COR-L47 (cell line): Measurements from ENCODE around the gene TAF1D.

Experiments
- DNase-seq: peaks from one replicate; lab custom pipeline; 2025; lab: John Stamatoyannopoulos, UW

TAF1D gene

GRCh38 chr11:93720522-93720921 lies 20.8 kb downstream of the TAF1D start:
- no peak for DNase-seq

GRCh38 chr11:93719310-93719709 lies 22.0 kb downstream of the TAF1D start:
- DNase-seq: no peak

- DNase-seq: no peak
Measured at GRCh38 chr11:93718057-93718563, 23.2 kb downstream of the TAF1D start.

- DNase-seq: no peak
Measured at GRCh38 chr11:93717501-93717900, 23.8 kb downstream of the TAF1D start.

- DNase-seq: no peak
Measured at GRCh38 chr11:93715797-93716396, 25.4 kb downstream of the TAF1D start.

GRCh38 chr11:93712678-93713077 lies 28.6 kb downstream of the TAF1D start:
- DNase-seq: no peak

GRCh38 chr11:93710239-93710638 lies 31.1 kb downstream of the TAF1D start:
- no peak for DNase-seq

- no peak for DNase-seq
Measured at GRCh38 chr11:93704237-93704636, 37.1 kb downstream of the TAF1D start.

- no peak for DNase-seq
Measured at GRCh38 chr11:93700830-93701229, 40.5 kb downstream of the TAF1D start.

- no peak for DNase-seq
Measured at GRCh38 chr11:93697611-93698010, 43.7 kb downstream of the TAF1D start.

GRCh38 chr11:93694557-93694956 lies 46.7 kb downstream of the TAF1D start:
- DNase-seq: no peak

GRCh38 chr11:93694109-93694508 lies 47.2 kb downstream of the TAF1D start:
- no peak for DNase-seq

GRCh38 chr11:93689240-93689639 lies 52.1 kb downstream of the TAF1D start:
- DNase-seq: no peak

GRCh38 chr11:93686812-93687211 lies 54.5 kb downstream of the TAF1D start:
- no peak for DNase-seq

GRCh38 chr11:93686226-93686625 lies 55.1 kb downstream of the TAF1D start:
- DNase-seq: no peak
